IPS-18c (cell line): ENCODE data around the gene NUP62.

Experiments used
- H3K4me3 ChIP-seq: 2 replicates; pipeline ENCODE4 v1.7.0; 2013; ENCODE audit warnings: low read depth, mild to moderate bottlenecking, low read length, moderate library complexity; ENCODE audit not compliant: insufficient read depth
- H3K9me3 ChIP-seq: one replicate; pipeline ENCODE4 v1.6.1; 2013; ENCODE audit warnings: mild to moderate bottlenecking, low read length, moderate library complexity; ENCODE audit not compliant: control insufficient read depth, insufficient read depth

Gene NUP62

GRCh38 chr19:49916839-49917733, 12.2 kb downstream of the NUP62 start:
- Histone ChIP-seq H3K9me3 (peaks cover 3% of the 10 kb centered on the region), H3K4me3 (no peak overlapping the region)

DNA sequence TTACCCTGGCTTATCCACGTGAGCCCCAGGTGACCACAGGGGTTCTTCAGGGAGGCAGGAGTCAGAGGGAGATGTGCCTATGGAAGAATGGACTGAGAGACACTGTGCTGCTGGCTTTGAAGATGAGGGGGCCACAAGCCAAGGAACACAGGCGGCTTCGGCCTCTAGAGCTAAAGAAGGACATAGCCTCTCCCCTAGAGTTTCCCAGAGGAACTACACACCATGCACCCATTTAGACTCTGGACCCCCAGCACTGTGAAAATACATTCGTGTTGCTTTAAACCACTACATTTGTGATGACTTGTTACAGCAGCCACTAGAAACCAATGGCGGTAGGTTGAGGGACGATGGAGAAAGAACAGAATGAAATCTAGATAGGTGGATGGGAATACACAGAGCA, 14.0 kb downstream of the NUP62 start:
- Histone ChIP-seq H3K9me3 (peaks cover 3% of the 10 kb centered on the region), H3K4me3 (no peak overlapping the region)

DNA sequence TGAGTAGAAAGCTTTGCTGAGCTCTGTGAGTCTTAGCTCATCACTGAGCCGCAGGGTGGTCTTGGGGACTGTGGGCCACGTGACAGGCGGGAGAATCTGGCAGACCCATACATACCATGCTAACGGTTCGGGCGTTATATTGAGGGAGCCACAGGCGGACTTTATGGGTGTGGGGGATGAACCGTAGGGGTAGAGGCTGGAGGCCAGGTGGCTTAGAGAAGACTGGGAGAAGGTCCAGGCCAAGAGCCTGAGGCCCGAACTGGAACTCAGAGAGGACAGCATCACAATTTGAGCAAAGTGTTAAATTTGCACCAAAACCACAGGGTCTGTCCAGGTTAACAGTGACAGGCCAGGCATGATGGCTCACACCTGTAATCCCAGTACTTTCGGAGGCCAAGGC, 15.6 kb downstream of the NUP62 start:
- H3K4me3 ChIP-seq = no peak overlapping the region
- peaks cover 3% of the 10 kb centered on the region for H3K9me3 ChIP-seq

- Histone ChIP-seq H3K9me3 (peaks cover 3% of the 10 kb centered on the region), H3K4me3 (no peak overlapping the region)
Observed at GRCh38 chr19:49912965-49913685, 16.2 kb downstream of the NUP62 start.

DNA sequence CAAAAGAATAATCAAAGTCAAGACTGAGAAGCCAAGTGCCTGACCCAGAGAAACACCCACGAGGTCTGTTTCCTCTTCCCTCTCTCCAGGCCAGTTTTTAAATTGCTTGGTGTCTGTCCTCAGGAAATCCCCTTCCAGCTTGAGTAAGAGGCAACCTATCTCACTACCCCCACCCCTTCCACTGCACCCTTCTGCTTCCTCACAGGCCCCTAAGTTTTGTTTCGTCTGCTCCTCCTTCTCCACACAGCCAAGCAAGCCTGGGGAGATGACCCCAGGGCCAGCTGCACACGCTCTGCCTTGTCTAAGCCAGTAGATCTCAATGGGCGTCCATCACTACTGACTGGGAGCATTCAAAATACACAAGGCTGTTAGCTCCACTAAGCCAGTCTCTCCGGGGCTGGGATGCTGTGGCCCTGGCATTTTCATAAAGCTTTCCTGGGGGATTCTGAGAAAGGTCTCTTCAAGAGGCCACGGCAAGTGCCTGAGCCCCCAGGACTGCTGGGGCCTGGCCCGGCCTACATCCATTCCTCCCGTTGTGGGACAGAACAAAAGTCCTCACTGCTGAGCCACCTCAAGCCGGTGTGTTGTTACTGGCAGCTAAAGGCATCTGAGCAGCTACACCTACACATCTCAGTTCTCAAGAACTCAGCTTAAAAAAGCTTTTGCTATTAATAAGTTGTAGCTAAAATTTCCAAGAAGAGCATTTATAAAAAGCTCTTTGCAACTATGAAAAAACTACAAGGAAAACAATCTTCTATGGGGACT, 17.7 kb downstream of the NUP62 start:
- H3K9me3 ChIP-seq = peaks cover 3% of the 10 kb centered on the region
- H3K4me3 ChIP-seq = no peak overlapping the region

GRCh38 chr19:49910179-49910578, 19.1 kb downstream of the NUP62 start:
- Histone ChIP-seq H3K4me3 (no peak overlapping the region), H3K9me3 (no peaks in the 10 kb centered on the region)

- H3K4me3 ChIP-seq = no peak overlapping the region
Observed at GRCh38 chr19:49908480-49909420, 20.6 kb downstream of the NUP62 start.

GRCh38 chr19:49907745-49908446, 21.4 kb downstream of the NUP62 start:
- no peak overlapping the region for H3K4me3 ChIP-seq
- H3K9me3 ChIP-seq = no peaks in the 10 kb centered on the region

More at GRCh38 chr19:49908480-49909420, 20.6 kb downstream of the NUP62 start:
- H3K9me3 ChIP-seq = no peaks in the 10 kb centered on the region

- Histone ChIP-seq H3K9me3 (no peaks in the 10 kb centered on the region), H3K4me3 (no peak overlapping the region)
Observed at GRCh38 chr19:49906879-49907564, 22.3 kb downstream of the NUP62 start.

DNA sequence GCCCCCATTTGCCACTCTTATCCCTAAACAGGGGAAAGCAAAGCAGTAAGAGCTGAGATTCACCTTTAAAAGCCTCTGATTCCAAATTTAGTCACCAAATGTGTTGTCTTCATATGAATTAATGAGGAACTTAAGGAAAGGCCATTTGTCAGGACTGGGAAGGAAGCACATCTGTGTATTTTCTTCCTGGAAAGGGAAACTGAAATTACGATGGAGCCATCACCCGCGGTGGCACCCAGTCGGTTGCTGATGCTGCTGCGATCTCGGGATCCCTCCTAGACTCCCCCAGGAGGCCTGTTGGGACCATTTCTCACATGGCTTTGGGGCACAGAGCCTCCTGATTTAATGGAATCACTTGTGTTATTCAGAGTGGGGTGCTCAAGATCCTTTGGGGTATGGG, 25.2 kb downstream of the NUP62 start:
- Histone ChIP-seq H3K4me3 (no peak overlapping the region), H3K9me3 (no peaks in the 10 kb centered on the region)

DNA sequence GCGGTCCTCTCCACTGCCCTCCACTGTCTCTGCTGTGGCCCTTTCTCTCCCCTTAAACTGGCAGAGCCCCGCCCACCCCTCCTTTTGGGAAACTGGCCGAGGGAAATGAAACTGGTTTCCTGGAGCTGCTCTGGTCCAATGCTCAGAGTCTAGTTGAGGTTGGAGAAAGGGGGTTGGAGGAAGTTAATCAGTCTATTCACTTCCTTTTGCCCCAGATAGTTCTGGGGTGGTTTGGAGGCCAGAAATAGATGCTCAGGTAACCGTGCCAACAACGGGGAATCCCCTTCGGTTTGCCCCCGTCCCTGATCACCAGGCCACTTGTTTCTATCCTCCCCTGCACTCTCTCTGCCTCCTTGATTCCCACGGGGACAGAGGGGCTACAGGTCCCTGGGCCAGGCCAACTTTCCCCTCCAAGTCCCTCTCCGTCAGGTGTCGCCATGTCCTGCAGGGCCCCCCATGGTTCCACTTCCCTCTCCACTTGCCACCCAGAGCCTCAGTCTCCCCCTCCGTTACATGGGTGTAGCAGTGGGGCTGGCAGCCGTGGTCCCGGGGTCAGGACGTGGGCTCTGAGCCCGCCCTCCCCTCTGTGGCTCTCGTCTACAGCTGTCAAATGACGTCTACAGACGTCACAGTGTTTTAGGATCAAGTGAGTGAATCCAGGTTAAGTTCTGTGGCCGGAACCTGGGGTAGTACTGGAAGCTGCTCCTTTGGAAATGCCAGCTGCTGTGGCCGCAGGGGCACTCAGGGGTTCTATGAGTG, 32.3 kb downstream of the NUP62 start, which contains the start of gene IL4I1:
IL4I1 (minus strand) TSS at position 25 of the 759 bp plus-strand sequence. CDS start 727 bp downstream, outside the sequence.
- no peak within 1 kb of the TSS for H3K4me3 ChIP-seq

DNA sequence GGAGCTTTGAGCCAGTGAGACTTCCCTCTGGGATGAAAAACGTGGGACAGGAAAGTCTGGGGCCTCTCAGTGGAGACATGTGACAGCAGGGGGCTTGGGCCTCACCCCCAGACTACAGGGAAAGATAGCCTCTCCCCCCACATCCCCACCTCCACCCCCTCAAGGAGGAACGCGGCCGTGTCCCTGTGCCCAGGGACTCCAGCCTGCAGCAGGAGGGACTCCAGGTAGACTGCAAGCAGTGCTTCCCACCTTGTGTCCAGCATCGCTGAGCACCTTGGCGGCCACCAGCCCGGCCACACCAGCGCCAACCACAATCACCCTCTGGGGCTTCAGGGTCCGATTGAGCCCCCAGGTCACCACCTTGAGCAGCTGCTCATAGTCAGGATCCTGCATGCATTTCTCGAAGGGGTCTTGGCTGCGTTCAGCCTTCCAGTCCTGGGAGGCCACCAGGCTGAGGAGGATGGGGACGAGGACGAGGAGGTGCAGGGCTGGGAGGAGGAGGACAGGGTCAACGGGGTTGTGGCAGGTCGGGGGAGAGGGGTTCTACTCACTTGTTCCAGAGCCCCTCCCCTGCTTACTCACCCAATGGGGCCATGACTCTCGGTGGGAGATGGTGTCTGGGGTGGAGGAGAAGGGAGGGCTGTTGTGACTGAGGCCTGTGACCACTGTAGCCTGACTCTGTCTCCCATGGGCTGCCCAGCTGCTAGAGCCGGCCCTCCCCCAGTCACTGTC, 33.6 kb downstream of the NUP62 start:
- no peak overlapping the region for H3K4me3 ChIP-seq
- peaks cover 3% of the 10 kb centered on the region for H3K9me3 ChIP-seq

More for the DNA sequence above, 32.3 kb downstream of the NUP62 start, which contains the start of gene IL4I1:
- H3K9me3 ChIP-seq = peaks cover 3% of the 10 kb centered on the region

GRCh38 chr19:49894879-49895565, 34.3 kb downstream of the NUP62 start:
- H3K9me3 ChIP-seq = peaks cover 3% of the 10 kb centered on the region
- H3K4me3 ChIP-seq = no peak overlapping the region
